CD4-positive, alpha-beta T cell (primary cell): ENCODE results near the gene STX1A. TPM values are rescaled to one million over a fixed set of nuclear protein-coding genes. Genes with fewer than 3 reads are reported as not detected.

Experiments
- ATAC-seq: fragments of 200-7000 bp; cut with Tn5 transposase; one replicate; pipeline ENCODE4 v1.10.0; 2022; ENCODE audit warnings: mild to moderate bottlenecking; ENCODE audit not compliant: poor library complexity
- CTCF ChIA-PET: fragments of 350-600 bp; sonication (Branson Sonifier 250); formaldehyde crosslinking; loops from one replicate; lab custom pipeline; 2021; ENCODE audit warnings: antibody characterized with exemption, inconsistent platforms; lab: Charles Lee
- POLR2A ChIA-PET: fragments of 350-600 bp; sonication (Branson Sonifier 250); formaldehyde crosslinking; loops from one replicate; lab custom pipeline; 2021; ENCODE audit warnings: antibody characterized with exemption, inconsistent platforms; lab: Charles Lee
- DNase-seq, 14 experiments: peaks; one replicate each; pipeline ENCODE4 v3.0.0-alpha.2; 2013 to 2020; ENCODE audit warnings: mixed read lengths in 2 of 14
- H3K27ac ChIP-seq, 2 donors: one replicate each; pipeline versions ENCODE4 v1.5.1 to v1.7.0; 2013; ENCODE audit warnings: low read length in 2 of 2, low read depth in 1 of 2, mild to moderate bottlenecking in 1 of 2
- H3K27me3 ChIP-seq, 2 experiments: 1 replicate in 1 of 2; 2 replicates in 1 of 2; pipeline versions ENCODE4 v1.6.1 to v1.7.0; 2013; ENCODE audit warnings: low read length in 2 of 2, control low read depth in 1 of 2, mild to moderate bottlenecking in 1 of 2, moderate library complexity in 1 of 2; ENCODE audit not compliant: insufficient read depth in 2 of 2, control insufficient read depth in 1 of 2
- H3K36me3 ChIP-seq: one replicate; pipeline ENCODE4 v1.6.1; 2013; ENCODE audit warnings: low read length, control low read depth; ENCODE audit not compliant: insufficient read depth
- H3K4me1 ChIP-seq: one replicate; pipeline ENCODE4 v1.6.1; 2013; ENCODE audit warnings: low read length, control low read depth; ENCODE audit not compliant: insufficient read depth
- H3K4me3 ChIP-seq: one replicate; pipeline ENCODE4 v1.5.1; 2013; ENCODE audit warnings: mild to moderate bottlenecking, low read length, moderate library complexity
- H3K9me3 ChIP-seq, 2 experiments: 1 replicate in 1 of 2; 2 replicates in 1 of 2; pipeline versions ENCODE4 v1.6.1 to v1.7.0; 2013; ENCODE audit warnings: low read length in 2 of 2, mild to moderate bottlenecking in 2 of 2, control low read depth in 1 of 2, moderate library complexity in 1 of 2; ENCODE audit not compliant: control insufficient read depth in 1 of 2, insufficient read depth in 1 of 2
- H3K27ac Mint-ChIP-seq: one replicate; pipeline ENCODE4 v1.8.0; 2020; ENCODE audit warnings: mixed read lengths
- H3K27me3 Mint-ChIP-seq: one replicate; pipeline ENCODE4 v1.8.0; 2021; ENCODE audit warnings: mixed read lengths
- H3K36me3 Mint-ChIP-seq: one replicate; pipeline ENCODE4 v1.8.0; 2021; ENCODE audit warnings: low read depth, mixed read lengths
- H3K4me1 Mint-ChIP-seq: one replicate; pipeline ENCODE4 v1.8.0; 2021; ENCODE audit warnings: low read depth, mixed read lengths
- H3K4me3 Mint-ChIP-seq: one replicate; pipeline ENCODE4 v1.8.0; 2020; ENCODE audit warnings: mild to moderate bottlenecking, mixed read lengths
- H3K9me3 Mint-ChIP-seq: one replicate; pipeline ENCODE4 v1.8.0; 2020; ENCODE audit warnings: mixed read lengths
- intact Hi-C, 2 experiments: fragments of 100-400 bp; cut with DNase I in 1 of 2; cut with micrococcal nuclease in 1 of 2; formaldehyde crosslinking; loops; one replicate each; pipeline versions ENCODE4 v1.15.1 to v1.9.0; 2023 to 2025; cut with DNase I, micrococcal nuclease
- total RNA-seq, 174 experiments: library from RNA in 2 of 174; stranded (reverse) in 2 of 174; gene quantifications; one replicate each; pipeline ENCODE4 v1.2.3 and lab custom pipeline; 2021 to 2026
- TF ChIP-seq, protein P1 (sequence below): fragments of 200-600 bp; IDR thresholded peaks from one replicate; pipeline ENCODE4 v1.8.0; 2022; ENCODE audit warnings: antibody characterized with exemption, mild to moderate bottlenecking

STX1A gene
- total RNA-seq, 2 experiments from 2014 or later = 15.5 to 20.7 TPM

DNA sequence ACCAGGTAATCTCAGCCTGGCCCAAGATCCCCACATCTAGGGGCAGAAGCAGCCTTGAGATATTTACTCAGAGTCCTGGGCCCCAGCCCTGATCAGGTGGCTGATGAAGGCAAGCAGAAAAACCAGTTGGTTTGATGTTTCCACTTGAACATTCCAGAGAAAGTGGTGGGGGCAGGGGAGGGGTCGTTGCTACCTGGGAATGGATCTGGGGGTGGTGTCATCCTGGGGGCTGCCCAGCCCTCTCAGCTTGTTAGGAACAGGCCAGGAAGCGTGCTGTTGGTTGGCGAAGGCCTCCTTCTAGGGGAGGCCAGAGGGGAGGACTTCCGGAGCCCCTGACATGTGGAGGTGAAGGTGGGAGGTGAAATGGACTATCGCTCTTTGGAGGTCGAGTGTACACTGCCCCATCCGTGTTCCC lies 22.9 kb upstream of the STX1A start:
- H3K27me3 Mint-ChIP-seq = no peaks in the 10 kb centered on the region
- CTCF ChIA-PET = no interaction called here
- DNase-seq (no peak), ATAC-seq (no peak)
- intact Hi-C loops = no loop called here
- no peak overlapping the region for H3K4me3 Mint-ChIP-seq
- no peaks in the 10 kb centered on the region for H3K9me3 Mint-ChIP-seq
- peaks cover 19% of the 10 kb centered on the region for H3K4me1 ChIP-seq
- H3K9me3 ChIP-seq = no peaks in the 10 kb centered on the region
- H3K36me3 Mint-ChIP-seq = no peaks in the 10 kb centered on the region
- H3K27me3 ChIP-seq = no peaks in the 10 kb centered on the region
- TF ChIP-seq, protein P1, sequence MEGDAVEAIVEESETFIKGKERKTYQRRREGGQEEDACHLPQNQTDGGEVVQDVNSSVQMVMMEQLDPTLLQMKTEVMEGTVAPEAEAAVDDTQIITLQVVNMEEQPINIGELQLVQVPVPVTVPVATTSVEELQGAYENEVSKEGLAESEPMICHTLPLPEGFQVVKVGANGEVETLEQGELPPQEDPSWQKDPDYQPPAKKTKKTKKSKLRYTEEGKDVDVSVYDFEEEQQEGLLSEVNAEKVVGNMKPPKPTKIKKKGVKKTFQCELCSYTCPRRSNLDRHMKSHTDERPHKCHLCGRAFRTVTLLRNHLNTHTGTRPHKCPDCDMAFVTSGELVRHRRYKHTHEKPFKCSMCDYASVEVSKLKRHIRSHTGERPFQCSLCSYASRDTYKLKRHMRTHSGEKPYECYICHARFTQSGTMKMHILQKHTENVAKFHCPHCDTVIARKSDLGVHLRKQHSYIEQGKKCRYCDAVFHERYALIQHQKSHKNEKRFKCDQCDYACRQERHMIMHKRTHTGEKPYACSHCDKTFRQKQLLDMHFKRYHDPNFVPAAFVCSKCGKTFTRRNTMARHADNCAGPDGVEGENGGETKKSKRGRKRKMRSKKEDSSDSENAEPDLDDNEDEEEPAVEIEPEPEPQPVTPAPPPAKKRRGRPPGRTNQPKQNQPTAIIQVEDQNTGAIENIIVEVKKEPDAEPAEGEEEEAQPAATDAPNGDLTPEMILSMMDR = no peak
- no peak overlapping the region for H3K27ac Mint-ChIP-seq
- POLR2A ChIA-PET = no interaction called here
- H3K4me1 Mint-ChIP-seq = peaks cover 11% of the 10 kb centered on the region
- H3K36me3 ChIP-seq = no peaks in the 10 kb centered on the region
- H3K27ac ChIP-seq = no peak overlapping the region
- H3K4me3 ChIP-seq = no peak overlapping the region

DNA sequence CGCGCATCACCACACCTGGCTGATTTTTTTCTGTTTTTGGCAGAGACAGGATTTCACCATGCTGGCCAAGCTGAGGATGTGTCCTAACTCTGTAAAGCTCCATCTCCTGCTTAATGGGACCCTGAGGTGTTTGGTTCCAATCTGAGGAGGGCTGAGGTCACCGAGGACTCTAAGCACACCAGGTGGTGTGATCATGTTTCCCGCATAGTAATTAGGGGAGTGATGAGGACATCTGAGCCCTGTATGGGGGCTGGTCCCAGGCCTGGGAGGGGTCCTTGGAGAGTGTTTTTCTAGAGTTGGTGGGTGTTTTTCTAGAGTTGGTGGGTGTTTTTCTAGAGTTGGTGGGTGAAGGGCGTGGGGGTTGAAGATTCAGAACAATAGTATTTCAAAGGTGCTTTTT lies 22.1 kb upstream of the STX1A start:
- Histone ChIP-seq H3K36me3 (peaks cover 5% of the 10 kb centered on the region), H3K9me3 (no peaks in the 10 kb centered on the region), H3K4me3 (no peak overlapping the region), H3K4me1 (peaks cover 21% of the 10 kb centered on the region), H3K27ac (no peak overlapping the region), H3K27me3 (no peaks in the 10 kb centered on the region)
- peak overlapping the region; percentile 25 for H3K4me3 Mint-ChIP-seq
- DNase-seq (no peak), ATAC-seq (no peak)
- no peaks in the 10 kb centered on the region for H3K9me3 Mint-ChIP-seq
- intact Hi-C loops = loop anchor here in 1 of 2 experiments (2.0 kb wide), 1 partner anchor 101 kb away; the partner anchor contains the start of gene METTL27
- H3K27ac Mint-ChIP-seq = no peak overlapping the region
- no peaks in the 10 kb centered on the region for H3K27me3 Mint-ChIP-seq
- ChIA-PET POLR2A (no interaction called here), CTCF (no interaction called here)
- no peaks in the 10 kb centered on the region for H3K36me3 Mint-ChIP-seq
- peaks cover 11% of the 10 kb centered on the region for H3K4me1 Mint-ChIP-seq
- TF ChIP-seq, protein P1 = no peak

DNA sequence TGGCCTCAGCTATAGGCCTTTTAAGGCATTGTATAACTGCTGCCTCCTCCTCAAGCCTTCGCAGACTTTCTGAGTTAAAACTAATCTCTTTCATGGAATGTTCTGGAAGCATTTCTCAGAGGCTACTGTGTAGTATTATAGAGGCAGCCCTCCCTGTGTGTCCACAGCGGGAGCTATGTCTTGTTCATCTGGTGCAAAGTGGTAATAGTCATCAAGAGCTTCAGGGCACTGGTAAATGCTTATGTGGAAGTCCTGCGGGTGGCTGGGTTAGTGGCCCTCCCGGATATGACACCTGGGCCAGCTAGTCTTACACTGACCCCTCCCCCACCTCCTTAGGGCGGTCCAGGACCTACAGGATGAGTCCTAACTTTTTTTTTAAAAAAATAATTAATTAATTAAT lies 21.3 kb upstream of the STX1A start:
- peaks cover 21% of the 10 kb centered on the region for H3K4me1 ChIP-seq

More for the DNA sequence above, 21.3 kb upstream of the STX1A start:
- Histone ChIP-seq H3K9me3 (no peaks in the 10 kb centered on the region), H3K4me3 (no peak overlapping the region), H3K27me3 (no peaks in the 10 kb centered on the region), H3K36me3 (peaks cover 10% of the 10 kb centered on the region), H3K27ac (no peak overlapping the region)
- intact Hi-C loops = loop anchor here in 1 of 2 experiments (2.0 kb wide), 1 partner anchor 102 kb away; the partner anchor contains the start of gene METTL27
- Mint-ChIP-seq H3K9me3 (no peaks in the 10 kb centered on the region), H3K4me1 (peaks cover 11% of the 10 kb centered on the region), H3K27ac (peak overlapping the region; percentile 55), H3K4me3 (peak overlapping the region; percentile 54), H3K27me3 (no peaks in the 10 kb centered on the region), H3K36me3 (peaks cover 4% of the 10 kb centered on the region)
- DNase-seq (no peak), ATAC-seq (no peak)
- ChIA-PET CTCF (interaction anchor here (1.0 kb wide), 1 partner anchor 15 kb away, joined by 3 read pairs; no protein-coding TSS in a partner anchor), POLR2A (interaction anchor here (0.8 kb wide), 1 partner anchor 163 kb away, joined by 3 read pairs; the partner anchor contains the start of gene TBL2)
- TF ChIP-seq, protein P1 = no peak
